Mesenchymal stem cell (in vitro differentiated cells and primary cell): ENCODE results near the gene PHTF1.

Source experiments
- DNase-seq: peaks from one replicate; pipeline ENCODE4 v3.0.0-alpha.2; 2013
- H2AFZ ChIP-seq: one replicate; pipeline ENCODE4 v1.6.1; 2013; ENCODE audit warnings: low read depth, mild to moderate bottlenecking, control low read depth, inconsistent platforms, low read length, moderate library complexity
- H2AK5ac ChIP-seq: 2 replicates; pipeline ENCODE4 v1.6.1; 2013; ENCODE audit warnings: low read length, moderate library complexity, mild to moderate bottlenecking, inconsistent platforms; ENCODE audit not compliant: severe bottlenecking
- H2BK120ac ChIP-seq: one replicate; pipeline ENCODE4 v1.6.1; 2013; ENCODE audit warnings: low read depth, mild to moderate bottlenecking, inconsistent platforms, low read length, moderate library complexity
- H2BK12ac ChIP-seq, 2 experiments: one replicate each; pipeline ENCODE4 v1.6.1; 2013; ENCODE audit warnings: inconsistent platforms in 2 of 2, low read length in 2 of 2, mild to moderate bottlenecking in 2 of 2, moderate library complexity in 2 of 2, control low read depth in 1 of 2
- H2BK15ac ChIP-seq: one replicate; pipeline ENCODE4 v1.6.1; 2013; ENCODE audit warnings: mild to moderate bottlenecking, low read depth, inconsistent platforms; ENCODE audit not compliant: poor library complexity, severe bottlenecking
- H2BK5ac ChIP-seq: 2 replicates; pipeline ENCODE4 v1.6.1; 2013; ENCODE audit warnings: low read depth, mild to moderate bottlenecking, low read length, control low read depth, inconsistent platforms; ENCODE audit not compliant: poor library complexity, severe bottlenecking
- H3K14ac ChIP-seq, 2 experiments: one replicate each; pipeline ENCODE4 v1.6.1; 2013; ENCODE audit warnings: inconsistent platforms in 2 of 2, low read length in 2 of 2, control low read depth in 1 of 2, mild to moderate bottlenecking in 1 of 2, moderate library complexity in 1 of 2
- H3K18ac ChIP-seq, 2 experiments: one replicate each; pipeline ENCODE4 v1.6.1; 2013; ENCODE audit warnings: inconsistent platforms in 2 of 2, low read length in 2 of 2, control low read depth in 1 of 2, low read depth in 1 of 2, mild to moderate bottlenecking in 1 of 2
- H3K23ac ChIP-seq, 2 experiments: one replicate each; pipeline ENCODE4 v1.6.1; 2013; ENCODE audit warnings: inconsistent platforms in 2 of 2, low read length in 2 of 2, mild to moderate bottlenecking in 2 of 2, moderate library complexity in 2 of 2, control low read depth in 1 of 2
- H3K27ac ChIP-seq: 2 replicates; pipeline ENCODE4 v1.5.1; 2013; ENCODE audit warnings: mild to moderate bottlenecking, moderate library complexity, low read length, control low read depth, inconsistent platforms; ENCODE audit not compliant: poor library complexity, severe bottlenecking
- H3K27me3 ChIP-seq, 2 experiments: 2 replicates each; pipeline versions ENCODE4 v1.6.1 to v1.7.0; 2013; ENCODE audit warnings: low read length in 2 of 2, mild to moderate bottlenecking in 2 of 2, moderate library complexity in 2 of 2, control low read depth in 1 of 2, inconsistent platforms in 1 of 2; ENCODE audit not compliant: control insufficient read depth in 1 of 2, insufficient read depth in 1 of 2
- H3K36me3 ChIP-seq, 2 experiments: 2 replicates each; pipeline versions ENCODE4 v1.6.1 to v1.7.0; 2013; ENCODE audit warnings: low read length in 2 of 2, control low read depth in 1 of 2, inconsistent platforms in 1 of 2, low read depth in 1 of 2, mild to moderate bottlenecking in 1 of 2; ENCODE audit not compliant: insufficient read depth in 2 of 2, control insufficient read depth in 1 of 2
- H3K4ac ChIP-seq, 2 experiments: one replicate each; pipeline ENCODE4 v1.6.1; 2013; ENCODE audit warnings: inconsistent platforms in 2 of 2, low read length in 2 of 2, mild to moderate bottlenecking in 2 of 2, moderate library complexity in 2 of 2, control low read depth in 1 of 2, low read depth in 1 of 2
- H3K4me1 ChIP-seq: 2 replicates; pipeline ENCODE4 v1.6.1; 2013; ENCODE audit warnings: low read depth, low read length, control low read depth; ENCODE audit not compliant: control insufficient read depth, insufficient read depth
- H3K4me2 ChIP-seq: 2 replicates; pipeline ENCODE4 v1.6.1; 2013; ENCODE audit warnings: low read length, mild to moderate bottlenecking, inconsistent platforms; ENCODE audit not compliant: poor library complexity, severe bottlenecking
- H3K4me3 ChIP-seq, 2 experiments: 2 replicates each; pipeline versions ENCODE4 v1.5.1 to v1.7.0; 2013; ENCODE audit warnings: low read length in 2 of 2, mild to moderate bottlenecking in 2 of 2, control low read depth in 1 of 2, low read depth in 1 of 2; ENCODE audit not compliant: insufficient read depth in 1 of 2
- H3K79me1 ChIP-seq: replicated peaks from 2 replicates; pipeline ENCODE4 v1.6.1; 2013; ENCODE audit warnings: mild to moderate bottlenecking, control low read depth, low read length, inconsistent platforms; ENCODE audit not compliant: poor library complexity, severe bottlenecking
- H3K9ac ChIP-seq: 2 replicates; pipeline ENCODE4 v1.7.0; 2013; ENCODE audit warnings: mild to moderate bottlenecking, low read length, moderate library complexity
- H3K9me3 ChIP-seq: 2 replicates; pipeline ENCODE4 v1.7.0; 2013; ENCODE audit warnings: mild to moderate bottlenecking, low read length; ENCODE audit not compliant: control insufficient read depth
- H4K8ac ChIP-seq: one replicate; pipeline ENCODE4 v1.6.1; 2013; ENCODE audit warnings: inconsistent platforms, mild to moderate bottlenecking, low read length, moderate library complexity
- H4K91ac ChIP-seq: one replicate; pipeline ENCODE4 v1.6.1; 2013; ENCODE audit warnings: mild to moderate bottlenecking, low read length, inconsistent platforms
- WGBS: methylation state at CpG from one replicate; pipeline ENCODE4 v1.1.7; 2013; ENCODE audit warnings: mixed read lengths; 5-methylcytosine and 5-hydroxymethylcytosine counted together

Gene PHTF1

GRCh38 chr1:113694910-113695309 lies 64.4 kb downstream of the PHTF1 start:
- peaks cover 18% of the 10 kb centered on the region for H3K9me3 ChIP-seq
- no peak overlapping the region for H2AFZ ChIP-seq
- no peak overlapping the region for H3K4ac ChIP-seq
- H3K9ac ChIP-seq: no peak overlapping the region
- no peak overlapping the region for H3K4me3 ChIP-seq
- no peak overlapping the region for H3K14ac ChIP-seq
- H3K27ac ChIP-seq: no peak overlapping the region
- peaks cover 4% of the 10 kb centered on the region for H3K79me1 ChIP-seq
- H2AK5ac ChIP-seq: no peak overlapping the region
- no peak overlapping the region for H4K91ac ChIP-seq
- no peak overlapping the region for H2BK120ac ChIP-seq
- H4K8ac ChIP-seq: no peak overlapping the region
- no peak overlapping the region for H2BK12ac ChIP-seq
- H2BK15ac ChIP-seq: no peak overlapping the region
- no peak overlapping the region for H3K4me2 ChIP-seq
- DNase-seq: no peak
- no peak overlapping the region for H2BK5ac ChIP-seq
- H3K23ac ChIP-seq: no peak overlapping the region
- H3K18ac ChIP-seq: no peak overlapping the region
- peaks cover 7 to 80% of the 10 kb centered on the region in 2 experiments for H3K36me3 ChIP-seq
- H3K27me3 ChIP-seq: no peaks in the 10 kb centered on the region
- H3K4me1 ChIP-seq: no peaks in the 10 kb centered on the region

- no peak overlapping the region for H2BK15ac ChIP-seq
- no peak overlapping the region for H2AFZ ChIP-seq
- H3K27me3 ChIP-seq: no peaks in the 10 kb centered on the region
- H4K8ac ChIP-seq: no peak overlapping the region
- peaks cover 4% of the 10 kb centered on the region for H3K79me1 ChIP-seq
- no peak overlapping the region for H3K14ac ChIP-seq
- peaks cover 18% of the 10 kb centered on the region for H3K9me3 ChIP-seq
- H3K36me3 ChIP-seq: peaks cover 4 to 70% of the 10 kb centered on the region in 2 experiments
- no peak overlapping the region for H2BK120ac ChIP-seq
- no peak overlapping the region for H3K27ac ChIP-seq
- H3K4me1 ChIP-seq: no peaks in the 10 kb centered on the region
- no peak overlapping the region for H3K4me2 ChIP-seq
- no peak overlapping the region for H4K91ac ChIP-seq
- H3K9ac ChIP-seq: no peak overlapping the region
- no peak overlapping the region for H3K4me3 ChIP-seq
- DNase-seq: no peak
- no peak overlapping the region for H2BK5ac ChIP-seq
- no peak overlapping the region for H2BK12ac ChIP-seq
- no peak overlapping the region for H3K4ac ChIP-seq
- H2AK5ac ChIP-seq: no peak overlapping the region
- no peak overlapping the region for H3K23ac ChIP-seq
- 96% methylated on average over 4 of the region's 4 CpGs for WGBS
- H3K18ac ChIP-seq: no peak overlapping the region
Observed at GRCh38 chr1:113692824-113693431, 66.4 kb downstream of the PHTF1 start.

GRCh38 chr1:113692342-113692741 lies 66.9 kb downstream of the PHTF1 start:
- Histone ChIP-seq H4K8ac (no peak overlapping the region), H2BK12ac (no peak overlapping the region), H3K23ac (no peak overlapping the region), H3K4me3 (no peak overlapping the region), H3K4me2 (no peak overlapping the region), H2AFZ (no peak overlapping the region), H3K14ac (no peak overlapping the region), H3K27me3 (no peaks in the 10 kb centered on the region), H2AK5ac (no peak overlapping the region), H2BK120ac (no peak overlapping the region), H3K36me3 (peaks cover 4 to 65% of the 10 kb centered on the region in 2 experiments), H3K4me1 (no peaks in the 10 kb centered on the region), H3K27ac (no peak overlapping the region), H2BK5ac (no peak overlapping the region), H3K9ac (no peak overlapping the region), H3K9me3 (peaks cover 18% of the 10 kb centered on the region), H3K79me1 (peaks cover 4% of the 10 kb centered on the region), H2BK15ac (no peak overlapping the region), H3K18ac (no peak overlapping the region), H4K91ac (no peak overlapping the region), H3K4ac (no peak overlapping the region)
- WGBS: no CpG with 5 or more reads among the region's 2 CpGs
- no peak for DNase-seq

- no peak overlapping the region for H2BK15ac ChIP-seq
- H3K18ac ChIP-seq: no peak overlapping the region
- no peak overlapping the region for H3K23ac ChIP-seq
- no peak overlapping the region for H2AK5ac ChIP-seq
- H2AFZ ChIP-seq: no peak overlapping the region
- peaks cover 4 to 55% of the 10 kb centered on the region in 2 experiments for H3K36me3 ChIP-seq
- peaks cover 18% of the 10 kb centered on the region for H3K9me3 ChIP-seq
- no peak overlapping the region for H3K4ac ChIP-seq
- no peaks in the 10 kb centered on the region for H3K4me1 ChIP-seq
- no peak overlapping the region for H3K9ac ChIP-seq
- H2BK120ac ChIP-seq: no peak overlapping the region
- H3K27me3 ChIP-seq: no peaks in the 10 kb centered on the region
- H3K27ac ChIP-seq: no peak overlapping the region
- no peak overlapping the region for H2BK5ac ChIP-seq
- WGBS: 98% methylated on average over 2 of the region's 2 CpGs
- DNase-seq: no peak
- no peak overlapping the region for H3K4me2 ChIP-seq
- no peak overlapping the region for H3K4me3 ChIP-seq
- no peak overlapping the region for H3K14ac ChIP-seq
- H4K8ac ChIP-seq: no peak overlapping the region
- peaks cover 4% of the 10 kb centered on the region for H3K79me1 ChIP-seq
- H4K91ac ChIP-seq: no peak overlapping the region
- H2BK12ac ChIP-seq: no peak overlapping the region
Observed at GRCh38 chr1:113691184-113691583, 68.1 kb downstream of the PHTF1 start.
